WTC11 (cell line): ENCODE measurements around the gene TMEM117. TPM values are rescaled to one million over a fixed set of nuclear protein-coding genes. Genes with fewer than 3 reads are reported as not detected.

Experiments
- ATAC-seq: fragments of 200-7000 bp; cut with Tn5 transposase; 2 replicates; pipeline ENCODE4 v1.10.0; 2021; ENCODE audit warnings: mild to moderate bottlenecking, moderate library complexity
- CTCF ChIA-PET: fragments of 300-600 bp; sonication (Branson Sonifier 250); formaldehyde crosslinking; loops from one replicate; lab custom pipeline; 2021; ENCODE audit warnings: antibody characterized with exemption; lab: Charles Lee
- POLR2A ChIA-PET: fragments of 350-600 bp; sonication (Branson Sonifier 250); formaldehyde crosslinking; loops from one replicate; lab custom pipeline; 2021; ENCODE audit warnings: antibody characterized with exemption; lab: Charles Lee
- DNase-seq: peaks from one replicate; pipeline ENCODE4 v3.0.0; 2021; ENCODE audit warnings: low spot score
- H3K27ac Mint-ChIP-seq: 2 replicates; pipeline ENCODE4 v1.8.0; 2021; ENCODE audit warnings: mixed read lengths
- H3K27me3 Mint-ChIP-seq: 2 replicates; pipeline ENCODE4 v1.8.0; 2021; ENCODE audit warnings: low read depth, mild to moderate bottlenecking, moderate library complexity, mixed read lengths
- H3K36me3 Mint-ChIP-seq: 2 replicates; pipeline ENCODE4 v1.8.0; 2021; ENCODE audit warnings: mixed read lengths
- H3K4me1 Mint-ChIP-seq: 2 replicates; pipeline ENCODE4 v1.8.0; 2022; ENCODE audit warnings: mixed read lengths
- H3K4me3 Mint-ChIP-seq: 2 replicates; pipeline ENCODE4 v1.8.0; 2021; ENCODE audit warnings: mild to moderate bottlenecking, moderate library complexity, mixed read lengths
- H3K9me3 Mint-ChIP-seq: 2 replicates; pipeline ENCODE4 v1.8.0; 2021; ENCODE audit warnings: mixed read lengths
- ATF1 ChIP-seq: sonication (generic); formaldehyde crosslinking; IDR thresholded peaks from 2 replicates; pipeline ENCODE4 v1.8.1; 2023; ENCODE audit warnings: mild to moderate bottlenecking, moderate library complexity, missing genetic modification reagents
- ATF3 ChIP-seq: sonication (generic); formaldehyde crosslinking; conservative IDR thresholded peaks from 2 replicates; pipeline ENCODE4 v1.8.1; 2022; ENCODE audit warnings: mild to moderate bottlenecking, missing genetic modification reagents
- CDX4 ChIP-seq: fragments of 250-450 bp; sonication (Bioruptor Pico); IDR thresholded peaks from 2 replicates; pipeline ENCODE4 v1.9.0; 2021; ENCODE audit warnings: moderate library complexity, mild to moderate bottlenecking, inconsistent platforms, borderline replicate concordance
- GABPB1 ChIP-seq: sonication (generic); formaldehyde crosslinking; IDR thresholded peaks from 2 replicates; pipeline ENCODE4 v1.8.1; 2023; ENCODE audit warnings: mild to moderate bottlenecking, missing genetic modification reagents
- GRHL2 ChIP-seq: fragments of 250-450 bp; sonication (Bioruptor Pico); IDR thresholded peaks from 2 replicates; pipeline ENCODE4 v1.8.0; 2022; ENCODE audit warnings: mild to moderate bottlenecking, moderate library complexity; ENCODE audit not compliant: insufficient replicate concordance, severe bottlenecking
- GTF2I ChIP-seq: fragments of 250-450 bp; sonication (Bioruptor Pico); conservative IDR thresholded peaks from 2 replicates; pipeline ENCODE4 v1.4.0; 2021; ENCODE audit warnings: mild to moderate bottlenecking
- HMGXB4 ChIP-seq: sonication (generic); formaldehyde crosslinking; IDR thresholded peaks from 2 replicates; pipeline ENCODE4 v1.8.1; 2023; ENCODE audit warnings: mild to moderate bottlenecking, moderate library complexity, missing genetic modification reagents
- JUN ChIP-seq: sonication (generic); formaldehyde crosslinking; IDR thresholded peaks from 2 replicates; pipeline ENCODE4 v1.8.0; 2023; ENCODE audit warnings: mild to moderate bottlenecking, missing genetic modification reagents
- KAT7 ChIP-seq: sonication (generic); formaldehyde crosslinking; IDR thresholded peaks from 2 replicates; pipeline ENCODE4 v1.8.1; 2023; ENCODE audit warnings: missing genetic modification reagents, mild to moderate bottlenecking, borderline replicate concordance
- MYBL2 ChIP-seq: sonication (generic); formaldehyde crosslinking; IDR thresholded peaks from 2 replicates; pipeline ENCODE4 v1.8.1; 2023; ENCODE audit warnings: mild to moderate bottlenecking, moderate library complexity, missing genetic modification reagents
- NFATC4 ChIP-seq: fragments of 250-450 bp; sonication (Bioruptor Pico); IDR thresholded peaks from 2 replicates; pipeline ENCODE4 v1.9.0; 2021; ENCODE audit warnings: mild to moderate bottlenecking
- NR3C1 ChIP-seq: sonication (generic); formaldehyde crosslinking; conservative IDR thresholded peaks from 2 replicates; pipeline ENCODE4 v1.8.1; 2023; ENCODE audit warnings: low read depth, mild to moderate bottlenecking, missing genetic modification reagents
- OVOL2 ChIP-seq: fragments of 250-450 bp; sonication (Bioruptor Pico); IDR thresholded peaks from 2 replicates; pipeline ENCODE4 v1.9.0; 2021; ENCODE audit warnings: mild to moderate bottlenecking, borderline replicate concordance
- PREB ChIP-seq: sonication (generic); formaldehyde crosslinking; IDR thresholded peaks from 2 replicates; pipeline ENCODE4 v1.8.1; 2022; ENCODE audit warnings: mild to moderate bottlenecking, missing genetic modification reagents, moderate library complexity, borderline replicate concordance
- RORB ChIP-seq: fragments of 250-450 bp; sonication (Bioruptor Pico); IDR thresholded peaks from 2 replicates; pipeline ENCODE4 v1.9.0; 2021; ENCODE audit warnings: mild to moderate bottlenecking
- TEAD1 ChIP-seq: sonication (generic); formaldehyde crosslinking; IDR thresholded peaks from 2 replicates; pipeline ENCODE4 v1.8.0; 2022; ENCODE audit warnings: mild to moderate bottlenecking, missing genetic modification reagents
- USF1 ChIP-seq: sonication (generic); formaldehyde crosslinking; IDR thresholded peaks from 2 replicates; pipeline ENCODE4 v1.8.0; 2022; ENCODE audit warnings: mild to moderate bottlenecking, missing genetic modification reagents
- ZBTB21 ChIP-seq: sonication (generic); formaldehyde crosslinking; IDR thresholded peaks from 2 replicates; pipeline ENCODE4 v1.8.1; 2023; ENCODE audit warnings: mild to moderate bottlenecking, missing genetic modification reagents, borderline replicate concordance
- ZMAT4 ChIP-seq: fragments of 250-450 bp; sonication (Bioruptor Pico); IDR thresholded peaks from 2 replicates; pipeline ENCODE4 v1.9.0; 2021; ENCODE audit warnings: mild to moderate bottlenecking
- ZNF138 ChIP-seq: sonication (generic); formaldehyde crosslinking; conservative IDR thresholded peaks from 2 replicates; pipeline ENCODE4 v1.8.1; 2022; ENCODE audit warnings: mild to moderate bottlenecking, moderate library complexity, missing genetic modification reagents
- ZNF219 ChIP-seq: sonication (generic); formaldehyde crosslinking; IDR thresholded peaks from 2 replicates; pipeline ENCODE4 v1.8.0; 2023; ENCODE audit warnings: missing genetic modification reagents, mild to moderate bottlenecking, borderline replicate concordance
- ZNF232 ChIP-seq: sonication (generic); formaldehyde crosslinking; IDR thresholded peaks from 2 replicates; pipeline ENCODE4 v1.8.0; 2022; ENCODE audit warnings: mild to moderate bottlenecking, missing genetic modification reagents
- ZNF396 ChIP-seq: fragments of 250-450 bp; sonication (Bioruptor Pico); IDR thresholded peaks from 2 replicates; pipeline ENCODE4 v1.8.0; 2021; ENCODE audit warnings: mild to moderate bottlenecking, moderate library complexity, borderline replicate concordance
- ZNF532 ChIP-seq: fragments of 250-450 bp; sonication (Bioruptor Pico); IDR thresholded peaks from 2 replicates; pipeline ENCODE4 v1.9.0; 2021; ENCODE audit warnings: mild to moderate bottlenecking, borderline replicate concordance
- ZNF671 ChIP-seq: fragments of 250-450 bp; sonication (Bioruptor Pico); IDR thresholded peaks from 2 replicates; pipeline ENCODE4 v1.8.0; 2021; ENCODE audit warnings: mild to moderate bottlenecking
- total RNA-seq: library from RNA; stranded (reverse); gene quantifications from 3 replicates; pipeline ENCODE4 v1.2.3, GENCODE V29; 2021

TMEM117 gene
- total RNA-seq, 1 experiment from 2014 or later: 1.5 TPM

- ChIA-PET POLR2A (no interaction called here), CTCF (no interaction called here)
- H3K27ac Mint-ChIP-seq: no peak overlapping the region
- no peak for TF ChIP-seq ZNF232 (CRISPR knock-in tag)
- TF ChIP-seq ATF1: no peak
- no peak for TF ChIP-seq MYBL2
- no peak for TF ChIP-seq RORB (CRISPR knock-in tag)
- no peak for TF ChIP-seq ZNF138
- TF ChIP-seq USF1 (CRISPR knock-in tag): no peak
- no peak for TF ChIP-seq GRHL2 (CRISPR knock-in tag)
- no peak overlapping the region for H3K4me3 Mint-ChIP-seq
- peaks cover 6% of the 10 kb centered on the region for H3K36me3 Mint-ChIP-seq
- DNase-seq: no peak
- peaks cover 14% of the 10 kb centered on the region for H3K9me3 Mint-ChIP-seq
- H3K4me1 Mint-ChIP-seq: no peaks in the 10 kb centered on the region
- H3K27me3 Mint-ChIP-seq: no peaks in the 10 kb centered on the region
- ATAC-seq: no peak
Measured at GRCh38 chr12:43852744-43853143, 16.9 kb downstream of the TMEM117 start.

- peaks cover 12% of the 10 kb centered on the region for H3K4me1 Mint-ChIP-seq
- CTCF ChIA-PET: no interaction called here
- DNase-seq: no peak
- no peaks in the 10 kb centered on the region for H3K9me3 Mint-ChIP-seq
- H3K4me3 Mint-ChIP-seq: no peak overlapping the region
- H3K27me3 Mint-ChIP-seq: no peaks in the 10 kb centered on the region
- TF ChIP-seq TEAD1 (CRISPR knock-in tag): no peak
- TF ChIP-seq CDX4: no peak
- TF ChIP-seq NR3C1 (CRISPR knock-in tag): no peak
- no peak for TF ChIP-seq ZNF532 (CRISPR knock-in tag)
- no peak for TF ChIP-seq JUN (CRISPR knock-in tag)
- TF ChIP-seq ZNF671: no peak
- TF ChIP-seq, all 79 proteins: peak for 0
- POLR2A ChIA-PET: no interaction called here
- Mint-ChIP-seq H3K27ac (no peak overlapping the region), H3K36me3 (no peaks in the 10 kb centered on the region)
- no peak for ATAC-seq
Measured at GRCh38 chr12:43856972-43857371, 21.1 kb downstream of the TMEM117 start.

- H3K27ac Mint-ChIP-seq: no peak overlapping the region
- ChIA-PET CTCF (no interaction called here), POLR2A (no interaction called here)
- no peak for ATAC-seq
- no peak for DNase-seq
- H3K27me3 Mint-ChIP-seq: no peaks in the 10 kb centered on the region
- peaks cover 12% of the 10 kb centered on the region for H3K4me1 Mint-ChIP-seq
- H3K4me3 Mint-ChIP-seq: no peak overlapping the region
- peaks cover 2% of the 10 kb centered on the region; the same call in 1 of the 2 replicates for H3K36me3 Mint-ChIP-seq
- H3K9me3 Mint-ChIP-seq: peaks cover 7% of the 10 kb centered on the region
- TF ChIP-seq ZNF219 (no peak), OVOL2 (no peak), ZNF138 (no peak), ZBTB21 (CRISPR knock-in tag) (no peak), NR3C1 (CRISPR knock-in tag) (no peak), GABPB1 (no peak), NFATC4 (no peak), ZMAT4 (CRISPR knock-in tag) (no peak), ZNF396 (no peak), GTF2I (no peak), HMGXB4 (CRISPR knock-in tag) (no peak), ATF3 (CRISPR knock-in tag) (no peak), KAT7 (no peak), PREB (no peak)
Measured at GRCh38 chr12:43858096-43858495, 22.2 kb downstream of the TMEM117 start.
